Chondrocyte (in vitro differentiated cells): ENCODE results near the gene PRPS2. TPM values are rescaled to one million over a fixed set of nuclear protein-coding genes. Genes with fewer than 3 reads are reported as not detected.

Experiments used
- DNase-seq: peaks from one replicate; pipeline ENCODE4 v3.0.0; 2021; ENCODE audit warnings: mixed read lengths, low spot score
- H3K27ac Mint-ChIP-seq: one replicate; pipeline ENCODE4 v1.8.0; 2021; ENCODE audit warnings: mild to moderate bottlenecking, moderate library complexity, mixed read lengths; ENCODE audit not compliant: unreplicated experiment
- H3K27me3 Mint-ChIP-seq: 2 replicates; pipeline ENCODE4 v1.8.0; 2021; ENCODE audit warnings: low read depth, mixed read lengths
- H3K36me3 Mint-ChIP-seq: 2 replicates; pipeline ENCODE4 v1.8.0; 2021; ENCODE audit warnings: low read depth, mixed read lengths
- H3K4me1 Mint-ChIP-seq: 2 replicates; pipeline ENCODE4 v1.8.0; 2021; ENCODE audit warnings: low read depth, mild to moderate bottlenecking, mixed read lengths
- H3K4me3 Mint-ChIP-seq: one replicate; pipeline ENCODE4 v1.8.0; 2021; ENCODE audit warnings: mild to moderate bottlenecking, moderate library complexity, mixed read lengths; ENCODE audit not compliant: unreplicated experiment
- H3K9me3 Mint-ChIP-seq: 2 replicates; pipeline ENCODE4 v1.8.0; 2021; ENCODE audit warnings: low read depth, mixed read lengths
- CTCF ChIP-seq: fragments of 200-600 bp; sonication (generic); IDR thresholded peaks from 2 replicates; pipeline ENCODE4 v1.5.0; 2021; ENCODE audit warnings: antibody characterized with exemption, mild to moderate bottlenecking, moderate library complexity
- total RNA-seq: library from RNA; stranded (reverse); gene quantifications from 3 replicates; pipeline ENCODE4 v1.2.1, GENCODE V29; 2021

Gene PRPS2
- total RNA-seq, 1 donor from 2014 or later, result 9.9 TPM

- Mint-ChIP-seq H3K4me3 (no peak overlapping the region), H3K27ac (no peak overlapping the region), H3K9me3 (peaks cover 5% of the 10 kb centered on the region)
Measured at GRCh38 chrX:12819222-12819621, 28.0 kb downstream of the PRPS2 start.

DNA sequence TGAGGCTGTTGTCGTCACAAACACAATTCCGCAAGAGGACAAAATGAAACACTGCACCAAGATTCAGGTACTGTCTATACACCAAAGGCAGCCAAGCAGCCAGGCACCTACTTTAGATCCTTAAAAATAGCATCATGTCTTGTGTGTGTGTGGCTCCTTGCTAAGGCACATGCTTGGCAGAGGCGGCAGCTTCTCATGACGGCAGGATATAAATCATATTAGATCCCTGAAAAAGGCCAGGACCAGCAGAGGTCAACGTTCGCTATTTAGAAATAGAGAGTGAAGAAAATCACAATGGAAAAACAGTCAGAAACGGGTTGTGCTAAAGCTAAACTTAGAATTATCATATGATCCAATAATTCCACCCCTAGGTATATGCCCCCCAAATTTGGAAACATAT lies 29.5 kb downstream of the PRPS2 start:
- DNase-seq, result no peak
- no peak for TF ChIP-seq CTCF
- Mint-ChIP-seq H3K9me3 (peaks cover 5% of the 10 kb centered on the region), H3K27me3 (no peaks in the 10 kb centered on the region), H3K4me1 (peaks cover 8% of the 10 kb centered on the region), H3K27ac (no peak overlapping the region), H3K36me3 (peaks cover 5% of the 10 kb centered on the region), H3K4me3 (no peak overlapping the region)

More at GRCh38 chrX:12819222-12819621, 28.0 kb downstream of the PRPS2 start:
- peaks cover 5% of the 10 kb centered on the region for H3K36me3 Mint-ChIP-seq
- peaks cover 5% of the 10 kb centered on the region for H3K4me1 Mint-ChIP-seq
- no peak for TF ChIP-seq CTCF
- no peaks in the 10 kb centered on the region for H3K27me3 Mint-ChIP-seq
- DNase-seq, result no peak

DNA sequence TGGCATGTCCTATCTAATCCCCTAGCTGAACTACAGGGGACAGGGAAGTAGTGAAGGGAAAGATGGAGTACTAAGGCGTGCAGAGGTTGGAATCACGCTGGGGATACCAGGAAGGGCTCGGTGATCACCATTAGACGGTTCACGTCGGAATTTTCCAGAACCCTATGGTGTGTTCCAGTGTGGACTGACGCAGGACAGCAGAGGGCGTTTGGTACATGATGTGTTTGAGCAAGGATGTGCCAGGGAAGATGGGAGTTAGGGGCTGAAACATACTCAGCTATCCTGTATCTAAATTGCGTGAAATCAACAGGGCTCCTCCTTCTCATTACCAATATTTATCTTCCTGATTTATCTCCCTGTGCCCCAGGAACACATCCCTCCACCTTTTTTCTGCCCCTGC lies 33.7 kb downstream of the PRPS2 start:
- Mint-ChIP-seq H3K36me3 (peaks cover 5% of the 10 kb centered on the region), H3K27me3 (peaks cover 3% of the 10 kb centered on the region), H3K9me3 (peaks cover 5% of the 10 kb centered on the region), H3K4me1 (peaks cover 7% of the 10 kb centered on the region), H3K27ac (no peak overlapping the region), H3K4me3 (no peak overlapping the region)
- TF ChIP-seq CTCF, result no peak
- DNase-seq, result no peak

- no peaks in the 10 kb centered on the region for H3K9me3 Mint-ChIP-seq
- DNase-seq, result no peak
- H3K4me1 Mint-ChIP-seq, result peaks cover 7% of the 10 kb centered on the region
- H3K36me3 Mint-ChIP-seq, result peaks cover 2% of the 10 kb centered on the region
- no peak for TF ChIP-seq CTCF
- peaks cover 5% of the 10 kb centered on the region for H3K27me3 Mint-ChIP-seq
- no peak overlapping the region for H3K4me3 Mint-ChIP-seq
- H3K27ac Mint-ChIP-seq, result no peak overlapping the region
Measured at GRCh38 chrX:12825801-12826200, 34.6 kb downstream of the PRPS2 start.

- no peak for DNase-seq
- no peak for TF ChIP-seq CTCF
- H3K36me3 Mint-ChIP-seq, result no peaks in the 10 kb centered on the region
- no peaks in the 10 kb centered on the region for H3K4me1 Mint-ChIP-seq
- H3K9me3 Mint-ChIP-seq, result no peaks in the 10 kb centered on the region
- H3K4me3 Mint-ChIP-seq, result no peak overlapping the region
- no peak overlapping the region for H3K27ac Mint-ChIP-seq
- no peaks in the 10 kb centered on the region for H3K27me3 Mint-ChIP-seq
Measured at GRCh38 chrX:12843061-12843667, 52.0 kb downstream of the PRPS2 start.
